H1 (cell line): ENCODE data around the gene COL4A4. TPM values are rescaled to one million over a fixed set of nuclear protein-coding genes. Genes with fewer than 3 reads are reported as not detected.

ENCODE experiments used
- HDAC2 ChIP-seq, 2 experiments: fragments of 300-600 bp in 1 of 2; sonication (generic) in 1 of 2; IDR thresholded peaks; 2 replicates each; pipeline ENCODE4 v1.6.1; 2011 to 2012; ENCODE audit warnings: low read depth in 2 of 2, low read length in 2 of 2, mild to moderate bottlenecking in 2 of 2, moderate library complexity in 2 of 2, borderline replicate concordance in 1 of 2, inconsistent platforms in 1 of 2
- polyA plus RNA-seq, 7 experiments: library from polyadenylated mRNA; depleted of rRNA in 3 of 7; stranded (reverse) in 5 of 7; unstranded in 2 of 7; fragments of >200 nt in 5 of 7; fragments of 200-250 nt in 2 of 7; gene quantifications; 1 replicate in 5 of 7; 2 replicates in 1 of 7; 4 replicates in 1 of 7; pipeline versions ENCODE4 v1.2.1 to v1.2.3, GENCODE V29; 2011 to 2013; ENCODE audit warnings: missing spikeins in 2 of 7, mixed read lengths in 2 of 7
- total RNA-seq: library from RNA; stranded (reverse); fragmentation: NEBNext Ultra II Directional; extraction: Animal tissue kit (Norgen Biotek cat#: 25700); gene quantifications from 2 replicates; pipeline ENCODE4 v1.2.1, GENCODE V29; 2021

Gene COL4A4
- total and polyA plus RNA-seq, 2 of the 8 experiments (the other 6 are each of a cell fraction or from before 2014, with no cell fraction given): 0.33 to 1.7 TPM

- no peak for TF ChIP-seq HDAC2 (IDR thresholded peaks at IDR 0.05; ENCODE audit: borderline replicate concordance in 1 of 2, low read depth in 2 of 2, low read length in 2 of 2)
Observed at GRCh38 chr2:227013330-227013729, 150.7 kb downstream of the COL4A4 start (continued).
